Smooth muscle cell (in vitro differentiated cells): ENCODE measurements around the gene CTH. TPM values are rescaled to one million over a fixed set of nuclear protein-coding genes. Genes with fewer than 3 reads are reported as not detected.

Source experiments
- DNase-seq: peaks from one replicate; lab custom pipeline; 2025; ENCODE audit not compliant: unreplicated experiment; lab: John Stamatoyannopoulos, UW
- H2AFZ ChIP-seq: fragments of 200-600 bp; sonication (generic); 2 replicates; pipeline ENCODE4 v1.6.0; 2016; ENCODE audit warnings: antibody characterized with exemption, low read depth, mild to moderate bottlenecking
- H3F3A ChIP-seq: fragments of 200-600 bp; sonication (generic); 2 replicates; pipeline ENCODE4 v1.6.0; 2017; ENCODE audit warnings: antibody characterized with exemption, low read depth
- H3K27ac ChIP-seq: fragments of 200-600 bp; sonication (generic); 2 replicates; pipeline ENCODE4 v1.5.1; 2016; ENCODE audit warnings: low read depth, mild to moderate bottlenecking
- H3K27me3 ChIP-seq: fragments of 200-600 bp; sonication (generic); 2 replicates; pipeline ENCODE4 v1.6.1; 2016; ENCODE audit warnings: low read depth, mild to moderate bottlenecking
- H3K36me3 ChIP-seq: fragments of 200-600 bp; sonication (generic); 2 replicates; pipeline ENCODE4 v1.5.1; 2016; ENCODE audit warnings: low read depth
- H3K4me1 ChIP-seq: fragments of 200-600 bp; sonication (generic); 2 replicates; pipeline ENCODE4 v1.5.1; 2016; ENCODE audit warnings: low read depth
- H3K4me2 ChIP-seq: fragments of 200-600 bp; sonication (generic); 2 replicates; pipeline ENCODE4 v1.6.0; 2016; ENCODE audit warnings: mild to moderate bottlenecking
- H3K4me3 ChIP-seq: fragments of 200-600 bp; sonication (generic); 2 replicates; pipeline ENCODE4 v1.5.1; 2016; ENCODE audit warnings: mild to moderate bottlenecking
- H3K79me2 ChIP-seq: fragments of 200-600 bp; sonication (generic); 2 replicates; pipeline ENCODE4 v1.6.0; 2016; ENCODE audit warnings: low read depth, mild to moderate bottlenecking
- H3K9ac ChIP-seq: fragments of 200-600 bp; sonication (generic); 2 replicates; pipeline ENCODE4 v1.6.0; 2016; ENCODE audit warnings: low read depth
- H3K9me3 ChIP-seq: fragments of 200-600 bp; sonication (generic); replicated peaks from 2 replicates; pipeline ENCODE4 v1.5.1; 2016; ENCODE audit warnings: low read depth
- H4K20me1 ChIP-seq: fragments of 200-600 bp; sonication (generic); 2 replicates; pipeline ENCODE4 v1.6.0; 2016; ENCODE audit warnings: low read depth
- WGBS: methylation state at CpG from one replicate; pipeline ENCODE4 v1.1.7; 2016; ENCODE audit warnings: low lambda C conversion rate; 5-methylcytosine and 5-hydroxymethylcytosine counted together
- polyA plus RNA-seq: library from polyadenylated mRNA; unstranded; fragments of >200 nt; fragmentation: Nextera tagmentation; extraction: Ambion mirVana; gene quantifications from 2 replicates; pipeline ENCODE4 v1.2.1, GENCODE V29; 2016
- total RNA-seq: library from RNA; depleted of rRNA; stranded (reverse); fragments of >200 nt; gene quantifications from 2 replicates; pipeline ENCODE4 v1.2.3, GENCODE V29; 2014
- TF ChIP-seq, protein P1 (sequence below): fragments of 200-600 bp; sonication (generic); IDR thresholded peaks from 2 replicates; pipeline ENCODE4 v1.5.1; 2017; ENCODE audit warnings: borderline replicate concordance, mild to moderate bottlenecking, antibody characterized with exemption; ENCODE audit not compliant: insufficient read depth, poor library complexity, severe bottlenecking

The CTH gene
- total and polyA plus RNA-seq, 2 experiments from 2014 or later: 6.5 to 11.9 TPM

DNA sequence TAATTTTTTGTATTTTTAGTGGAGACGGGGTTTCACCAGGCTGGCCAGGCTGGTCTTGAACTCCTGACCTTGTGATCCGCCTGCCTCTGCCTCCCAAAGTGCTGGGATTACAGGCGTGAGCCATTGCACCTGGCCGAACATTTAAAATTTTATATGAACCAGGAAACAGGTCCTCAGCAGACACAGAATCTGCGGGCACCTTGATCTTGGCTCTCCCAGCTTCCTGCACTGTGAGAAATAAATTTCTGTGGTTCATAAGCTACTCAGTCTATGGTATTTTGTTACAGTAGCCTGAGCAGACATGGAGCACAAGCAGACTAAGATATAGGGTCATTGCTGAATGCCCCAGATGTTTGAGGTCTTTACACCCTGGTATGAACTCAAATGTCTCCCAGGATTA, 23.6 kb upstream of the CTH start:
- TF ChIP-seq, protein P1, sequence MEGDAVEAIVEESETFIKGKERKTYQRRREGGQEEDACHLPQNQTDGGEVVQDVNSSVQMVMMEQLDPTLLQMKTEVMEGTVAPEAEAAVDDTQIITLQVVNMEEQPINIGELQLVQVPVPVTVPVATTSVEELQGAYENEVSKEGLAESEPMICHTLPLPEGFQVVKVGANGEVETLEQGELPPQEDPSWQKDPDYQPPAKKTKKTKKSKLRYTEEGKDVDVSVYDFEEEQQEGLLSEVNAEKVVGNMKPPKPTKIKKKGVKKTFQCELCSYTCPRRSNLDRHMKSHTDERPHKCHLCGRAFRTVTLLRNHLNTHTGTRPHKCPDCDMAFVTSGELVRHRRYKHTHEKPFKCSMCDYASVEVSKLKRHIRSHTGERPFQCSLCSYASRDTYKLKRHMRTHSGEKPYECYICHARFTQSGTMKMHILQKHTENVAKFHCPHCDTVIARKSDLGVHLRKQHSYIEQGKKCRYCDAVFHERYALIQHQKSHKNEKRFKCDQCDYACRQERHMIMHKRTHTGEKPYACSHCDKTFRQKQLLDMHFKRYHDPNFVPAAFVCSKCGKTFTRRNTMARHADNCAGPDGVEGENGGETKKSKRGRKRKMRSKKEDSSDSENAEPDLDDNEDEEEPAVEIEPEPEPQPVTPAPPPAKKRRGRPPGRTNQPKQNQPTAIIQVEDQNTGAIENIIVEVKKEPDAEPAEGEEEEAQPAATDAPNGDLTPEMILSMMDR: no peak
- no peaks in the 10 kb centered on the region for H3K36me3 ChIP-seq
- H3K4me2 ChIP-seq: no peak overlapping the region
- no peaks in the 10 kb centered on the region for H4K20me1 ChIP-seq
- no peak overlapping the region for H3K27ac ChIP-seq
- H3K27me3 ChIP-seq: no peaks in the 10 kb centered on the region
- no peaks in the 10 kb centered on the region for H3K4me1 ChIP-seq
- H3K9ac ChIP-seq: no peak overlapping the region
- H3K9me3 ChIP-seq: no peaks in the 10 kb centered on the region
- no peak overlapping the region for H2AFZ ChIP-seq
- 96% methylated on average over 5 of the region's 5 CpGs for WGBS
- no peaks in the 10 kb centered on the region for H3K79me2 ChIP-seq
- H3F3A ChIP-seq: no peaks in the 10 kb centered on the region
- no peak for DNase-seq
- H3K4me3 ChIP-seq: no peak overlapping the region

DNA sequence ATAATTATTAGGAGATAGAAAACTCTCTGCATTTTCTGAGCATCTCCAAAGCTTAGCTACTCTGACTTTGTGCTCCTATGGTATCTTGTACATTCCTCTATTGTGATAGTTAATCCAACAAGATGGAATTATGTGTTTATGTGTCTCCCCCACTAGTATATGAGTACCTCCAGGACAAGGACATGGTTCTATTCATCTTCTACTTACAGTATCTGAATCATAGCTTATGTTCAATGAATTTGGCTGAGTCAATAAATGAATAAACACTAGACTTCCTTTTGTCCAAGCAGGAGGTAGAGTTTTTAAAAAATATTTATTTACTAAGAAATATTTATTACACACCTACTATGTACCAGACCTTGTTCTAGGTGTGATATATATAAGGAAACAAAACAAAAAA, 18.4 kb upstream of the CTH start:
- H3K4me3 ChIP-seq: no peak overlapping the region

DNA sequence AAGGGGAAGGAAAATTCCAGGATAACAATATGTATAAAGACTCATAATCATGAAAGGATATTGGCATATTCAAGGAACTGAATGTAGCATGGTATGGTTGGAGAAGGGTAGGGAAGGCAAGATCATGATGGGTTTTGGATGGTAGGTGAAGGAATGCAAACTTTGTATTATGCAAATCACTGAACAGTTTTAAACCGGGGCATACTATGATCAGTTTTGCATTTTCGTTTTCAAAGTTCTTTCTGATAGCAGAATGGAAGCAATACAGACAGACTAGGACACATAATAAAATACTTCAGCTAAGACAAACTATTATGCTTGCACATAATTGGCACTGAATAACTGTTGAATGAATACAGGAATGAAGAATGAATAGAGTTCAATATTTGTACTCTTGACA, 14.5 kb upstream of the CTH start:
- H3K27me3 ChIP-seq: no peaks in the 10 kb centered on the region
- H2AFZ ChIP-seq: no peak overlapping the region
- no peak overlapping the region for H3K4me3 ChIP-seq
- H3F3A ChIP-seq: no peaks in the 10 kb centered on the region
- H3K9ac ChIP-seq: no peak overlapping the region
- no peaks in the 10 kb centered on the region for H3K4me1 ChIP-seq
- 87% methylated on average over 2 of the region's 2 CpGs for WGBS
- no peaks in the 10 kb centered on the region for H3K9me3 ChIP-seq
- H3K27ac ChIP-seq: no peak overlapping the region
- TF ChIP-seq, protein P1: no peak
- no peaks in the 10 kb centered on the region for H3K79me2 ChIP-seq
- no peaks in the 10 kb centered on the region for H4K20me1 ChIP-seq
- DNase-seq: no peak
- H3K36me3 ChIP-seq: no peaks in the 10 kb centered on the region
- no peak overlapping the region for H3K4me2 ChIP-seq

More for the DNA sequence above, 18.4 kb upstream of the CTH start:
- Histone ChIP-seq H3K4me1 (no peaks in the 10 kb centered on the region), H3K36me3 (no peaks in the 10 kb centered on the region), H3K9me3 (no peaks in the 10 kb centered on the region), H2AFZ (no peak overlapping the region), H3K4me2 (no peak overlapping the region), H3F3A (no peaks in the 10 kb centered on the region), H4K20me1 (no peaks in the 10 kb centered on the region), H3K9ac (no peak overlapping the region), H3K27me3 (no peaks in the 10 kb centered on the region), H3K27ac (no peak overlapping the region), H3K79me2 (no peaks in the 10 kb centered on the region)
- TF ChIP-seq, protein P1: no peak
- no peak for DNase-seq

DNA sequence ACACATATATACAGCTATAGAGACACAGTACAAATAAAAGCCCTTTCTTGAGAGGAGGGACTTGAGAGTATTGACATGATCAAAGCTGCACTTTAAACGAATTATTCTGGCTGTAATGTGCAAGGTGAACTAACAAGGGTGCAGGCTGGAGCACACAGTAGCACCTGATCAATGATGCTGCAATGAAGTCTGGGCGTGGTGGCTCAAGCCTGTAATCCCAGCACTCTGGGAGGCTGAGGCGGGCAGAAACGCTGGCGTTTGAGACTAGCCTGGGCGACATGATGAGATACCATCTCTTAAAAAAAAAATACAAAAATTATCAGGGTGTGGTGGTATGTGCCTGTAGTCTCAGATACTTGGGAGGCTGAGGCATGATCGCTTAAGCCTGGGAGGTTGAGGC, 14.1 kb upstream of the CTH start:
- H3K27ac ChIP-seq: no peak overlapping the region
- H3K27me3 ChIP-seq: no peaks in the 10 kb centered on the region
- TF ChIP-seq, protein P1: no peak
- no peak overlapping the region for H3K4me2 ChIP-seq
- no peaks in the 10 kb centered on the region for H3K79me2 ChIP-seq
- no peak overlapping the region for H3K4me3 ChIP-seq
- H3K4me1 ChIP-seq: no peaks in the 10 kb centered on the region
- H4K20me1 ChIP-seq: no peaks in the 10 kb centered on the region
- WGBS: 85% methylated on average over 7 of the region's 7 CpGs
- H3K9me3 ChIP-seq: no peaks in the 10 kb centered on the region
- H2AFZ ChIP-seq: no peak overlapping the region
- H3K9ac ChIP-seq: no peak overlapping the region
- no peaks in the 10 kb centered on the region for H3F3A ChIP-seq
- DNase-seq: no peak
- H3K36me3 ChIP-seq: no peaks in the 10 kb centered on the region
